Measurements from ENCODE around the gene RPL27A. TPM values are rescaled to one million over a fixed set of nuclear protein-coding genes. Genes with fewer than 3 reads are reported as not detected.

The RPL27A gene
- 988 and 1,148 TPM in 2 replicates for polyA plus RNA-seq (2011; rRNA removed)
- 221 and 239 TPM in 2 replicates for polyA minus RNA-seq (2011; rRNA and poly(A)+ RNA removed)

DNA sequence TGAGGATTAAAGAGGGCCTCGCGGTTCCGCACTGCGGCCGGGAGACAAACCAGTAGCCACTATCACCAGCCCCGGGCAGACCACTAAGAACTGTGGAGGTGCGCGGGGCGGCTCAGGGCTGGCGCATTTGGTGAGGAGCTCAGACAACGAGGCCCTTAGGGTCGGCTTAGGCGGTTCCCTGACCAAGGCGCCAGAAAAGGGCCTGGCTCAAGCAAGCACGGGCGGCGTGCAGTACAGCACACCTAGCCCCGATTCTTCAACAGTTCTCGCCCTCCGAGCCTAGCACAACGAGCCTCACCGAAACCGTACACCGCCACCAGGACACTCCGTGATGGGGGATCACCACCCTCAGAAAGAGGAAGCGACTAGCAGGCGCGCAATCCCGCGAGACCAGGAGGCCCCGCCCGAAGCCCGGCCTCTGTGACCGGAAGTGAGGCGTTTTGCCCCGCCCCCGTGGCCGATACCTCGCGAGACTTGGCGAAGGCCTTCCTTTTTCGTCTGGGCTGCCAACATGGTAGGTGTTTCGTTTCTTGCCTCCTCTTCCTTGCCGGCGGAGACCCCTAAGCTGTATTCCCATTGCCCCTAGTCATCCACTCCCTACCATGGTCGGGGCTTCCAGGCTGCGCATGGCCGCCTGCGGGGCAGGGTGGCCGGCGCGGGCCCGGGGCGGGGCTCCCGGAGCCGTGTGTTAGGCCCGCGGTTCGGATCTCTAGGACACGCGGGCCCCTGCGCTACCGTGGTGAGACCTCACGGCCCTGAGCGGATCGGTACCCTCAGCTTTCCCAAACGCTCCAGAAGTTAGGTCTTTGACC, at the start of gene RPL27A, which contains the start of gene TRIM66:
Gene RPL27A (plus strand): TSS at position 490 of the 812 bp plus-strand sequence. CDS start 22 bp downstream, at position 512.
Gene TRIM66 (minus strand): TSS at position 363 of the 812 bp plus-strand sequence. CDS start 10,391 bp downstream, outside the sequence.
- Histone ChIP-seq H3K27me3 (ENCODE audit: control insufficient read depth, insufficient read depth, low read length) (no peaks in the 10 kb centered on the region), H3K4me3 (ENCODE audit: low read depth, low read length) (peak within 1 kb of the TSS; percentile 92), H3K36me3 (ENCODE audit: control insufficient read depth, insufficient read depth, low read length) (peaks cover 21% of the 10 kb centered on the region)
- TF ChIP-seq, protein P1, sequence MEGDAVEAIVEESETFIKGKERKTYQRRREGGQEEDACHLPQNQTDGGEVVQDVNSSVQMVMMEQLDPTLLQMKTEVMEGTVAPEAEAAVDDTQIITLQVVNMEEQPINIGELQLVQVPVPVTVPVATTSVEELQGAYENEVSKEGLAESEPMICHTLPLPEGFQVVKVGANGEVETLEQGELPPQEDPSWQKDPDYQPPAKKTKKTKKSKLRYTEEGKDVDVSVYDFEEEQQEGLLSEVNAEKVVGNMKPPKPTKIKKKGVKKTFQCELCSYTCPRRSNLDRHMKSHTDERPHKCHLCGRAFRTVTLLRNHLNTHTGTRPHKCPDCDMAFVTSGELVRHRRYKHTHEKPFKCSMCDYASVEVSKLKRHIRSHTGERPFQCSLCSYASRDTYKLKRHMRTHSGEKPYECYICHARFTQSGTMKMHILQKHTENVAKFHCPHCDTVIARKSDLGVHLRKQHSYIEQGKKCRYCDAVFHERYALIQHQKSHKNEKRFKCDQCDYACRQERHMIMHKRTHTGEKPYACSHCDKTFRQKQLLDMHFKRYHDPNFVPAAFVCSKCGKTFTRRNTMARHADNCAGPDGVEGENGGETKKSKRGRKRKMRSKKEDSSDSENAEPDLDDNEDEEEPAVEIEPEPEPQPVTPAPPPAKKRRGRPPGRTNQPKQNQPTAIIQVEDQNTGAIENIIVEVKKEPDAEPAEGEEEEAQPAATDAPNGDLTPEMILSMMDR (IDR thresholded peaks at IDR 0.05; ENCODE audit: insufficient read depth, low read depth, low read length), result no peak
- CTCF ChIA-PET, result interaction anchor here (1.0 to 2.3 kb wide), 2 partner anchors 27 to 116 kb away, joined by 3 to 8 read pairs; no protein-coding TSS in a partner anchor
- DNase-seq (ENCODE audit: low read depth), result peak; percentile 71
- POLR2A ChIA-PET, result interaction anchor here (0.6 to 0.9 kb wide), 3 partner anchors 17 to 127 kb away, joined by 3 to 15 read pairs (median 4); no protein-coding TSS in a partner anchor

DNA sequence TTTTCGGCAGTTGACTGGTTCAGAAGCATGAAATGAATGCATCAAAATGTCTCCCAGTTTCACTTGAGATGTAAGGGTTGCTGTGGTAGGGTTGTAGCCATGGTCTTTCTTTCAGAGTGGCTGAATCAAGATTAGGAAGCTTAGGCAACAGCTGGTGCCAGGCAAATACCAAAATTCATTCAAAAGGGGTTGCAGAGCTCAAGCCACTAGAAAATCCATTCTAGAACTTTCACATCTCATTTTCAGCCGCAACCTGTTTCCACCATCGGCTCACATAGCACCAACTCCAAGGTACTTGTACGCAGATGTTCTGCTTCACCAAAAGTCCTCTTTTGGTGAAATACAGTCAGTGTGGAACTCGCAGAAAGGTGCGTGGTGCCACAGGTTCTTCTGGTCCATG, 48.1 kb upstream of the RPL27A start:
- DNase-seq (ENCODE audit: low read depth), result no peak
- Histone ChIP-seq H3K27me3 (ENCODE audit: control insufficient read depth, insufficient read depth, low read length) (no peaks in the 10 kb centered on the region), H3K4me3 (ENCODE audit: low read depth, low read length) (no peak overlapping the region), H3K36me3 (ENCODE audit: control insufficient read depth, insufficient read depth, low read length) (peaks cover 3% of the 10 kb centered on the region)
- CTCF ChIA-PET, result no interaction called here
- POLR2A ChIA-PET, result no interaction called here
- TF ChIP-seq, protein P1 (IDR thresholded peaks at IDR 0.05; ENCODE audit: insufficient read depth, low read depth, low read length), result no peak

DNA sequence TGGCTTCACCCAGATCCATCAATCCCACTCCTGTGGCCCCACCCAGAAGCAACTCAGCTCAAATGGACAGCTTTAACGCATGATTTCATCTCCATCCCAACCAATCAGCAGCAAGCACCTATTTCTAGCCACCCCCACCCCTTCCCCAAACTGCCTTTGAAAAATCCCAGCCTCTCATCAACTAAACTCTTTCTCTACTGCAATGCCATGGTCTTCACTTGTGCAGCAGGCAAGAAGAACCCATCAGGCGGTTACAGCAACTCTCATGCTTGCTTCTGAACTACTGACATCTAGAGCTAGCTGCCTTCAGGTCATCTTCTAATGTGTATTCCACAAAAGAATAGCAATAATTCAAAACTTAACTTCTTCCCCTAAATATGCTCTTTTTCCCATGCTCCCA, 46.5 kb upstream of the RPL27A start:
- ChIA-PET POLR2A (interaction anchor here (0.6 kb wide), 1 partner anchor 38 kb away, joined by 3 read pairs; no protein-coding TSS in a partner anchor), CTCF (no interaction called here)
- TF ChIP-seq, protein P1 (IDR thresholded peaks at IDR 0.05; ENCODE audit: insufficient read depth, low read depth, low read length), result no peak
- no peak overlapping the region for H3K4me3 ChIP-seq (ENCODE audit: low read depth, low read length)
- H3K27me3 ChIP-seq (ENCODE audit: control insufficient read depth, insufficient read depth, low read length), result no peaks in the 10 kb centered on the region
- H3K36me3 ChIP-seq (ENCODE audit: control insufficient read depth, insufficient read depth, low read length), result peaks cover 5% of the 10 kb centered on the region
- no peak for DNase-seq (ENCODE audit: low read depth)

DNA sequence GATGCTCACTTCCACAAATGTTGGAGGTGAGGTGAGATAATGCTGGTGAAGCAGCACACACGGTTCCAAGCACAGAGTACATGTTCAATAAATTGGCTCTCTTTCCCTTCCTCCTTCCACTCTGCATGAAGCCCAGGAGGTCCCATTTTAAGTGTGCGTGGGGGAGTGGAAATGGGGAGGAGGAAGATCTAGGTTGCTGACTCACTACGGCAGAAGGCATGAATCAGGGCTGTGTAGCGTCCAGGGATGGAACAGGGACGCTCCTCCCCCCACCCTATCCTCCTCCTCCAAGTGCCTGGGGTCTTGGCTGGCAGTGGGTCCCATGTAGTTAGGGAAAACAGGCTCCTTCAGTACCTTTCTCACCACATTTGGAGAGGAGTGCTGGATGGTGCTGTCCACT, 44.3 kb upstream of the RPL27A start:
- no peak for DNase-seq (ENCODE audit: low read depth)
- Histone ChIP-seq H3K4me3 (ENCODE audit: low read depth, low read length) (no peak overlapping the region), H3K27me3 (ENCODE audit: control insufficient read depth, insufficient read depth, low read length) (no peaks in the 10 kb centered on the region), H3K36me3 (ENCODE audit: control insufficient read depth, insufficient read depth, low read length) (peaks cover 7% of the 10 kb centered on the region)
- CTCF ChIA-PET, result interaction anchor here (1.0 to 2.4 kb wide), 2 partner anchors 8 to 12 kb away, joined by 3 to 6 read pairs; no protein-coding TSS in a partner anchor
- POLR2A ChIA-PET, result no interaction called here
- TF ChIP-seq, protein P1 (IDR thresholded peaks at IDR 0.05; ENCODE audit: insufficient read depth, low read depth, low read length), result no peak

DNA sequence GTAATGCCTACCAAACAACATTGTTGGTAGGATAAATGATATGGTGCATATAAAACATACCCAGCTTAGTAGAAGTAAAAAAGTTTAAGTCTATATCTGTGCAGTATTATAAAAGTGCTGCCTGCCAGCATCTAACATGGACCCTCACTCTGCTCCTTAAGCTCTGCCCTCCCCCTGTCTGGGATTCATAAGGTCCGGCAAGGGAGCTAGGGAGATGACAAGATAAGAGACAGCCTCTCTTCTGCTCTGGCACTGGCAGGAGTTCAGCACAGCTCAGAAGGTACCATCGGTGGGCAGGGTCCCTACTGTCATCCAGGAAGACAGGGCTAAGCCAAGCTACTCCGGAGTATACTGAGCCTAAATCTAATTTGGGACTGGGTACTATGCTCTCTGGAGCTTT, 42.9 kb upstream of the RPL27A start:
- Histone ChIP-seq H3K4me3 (ENCODE audit: low read depth, low read length) (no peak overlapping the region), H3K27me3 (ENCODE audit: control insufficient read depth, insufficient read depth, low read length) (no peaks in the 10 kb centered on the region), H3K36me3 (ENCODE audit: control insufficient read depth, insufficient read depth, low read length) (peaks cover 7% of the 10 kb centered on the region)
- TF ChIP-seq, protein P1 (IDR thresholded peaks at IDR 0.05; ENCODE audit: insufficient read depth, low read depth, low read length), result no peak
- ChIA-PET CTCF (interaction anchor here (0.9 to 2.4 kb wide), 4 partner anchors 10 to 34 kb away, joined by 3 to 6 read pairs (median 5); no protein-coding TSS in a partner anchor), POLR2A (interaction anchor here (1.0 kb wide), 1 partner anchor 12 kb away, joined by 3 read pairs; no protein-coding TSS in a partner anchor)
- no peak for DNase-seq (ENCODE audit: low read depth)
